HG03575 (cell line): Measurements from ENCODE around the gene PHACTR3.
"Not testable (repeated sequence)": the region's sequence is repeated elsewhere in the genome, so short reads cannot be mapped to it uniquely, and the experiment has no call there.

ENCODE experiments used
- ATAC-seq: cut with Tn5 transposase; IDR thresholded peaks from one replicate; pipeline ENCODE4 v1.9.1; 2021; ENCODE audit not compliant: unreplicated experiment, insufficient number of reproducible peaks, low FRiP score; ENCODE audit errors: extremely low read depth

The PHACTR3 gene

GRCh38 chr20:59603781-59604541, at the start of gene PHACTR3:
TSS of gene PHACTR3 (plus strand) at chr20:59604540. CDS start at chr20:59605015, 475 bp downstream.
- ATAC-seq, result no peak

GRCh38 chr20:59557733-59558529, 46.4 kb upstream of the PHACTR3 start:
- ATAC-seq, result not testable (repeated sequence)

- no peak for ATAC-seq
Measured at GRCh38 chr20:59559024-59559817, 45.1 kb upstream of the PHACTR3 start.

- no peak for ATAC-seq
Measured at GRCh38 chr20:59559863-59560262, 44.5 kb upstream of the PHACTR3 start.

- no peak for ATAC-seq
Measured at GRCh38 chr20:59560588-59561227, 43.6 kb upstream of the PHACTR3 start.

- no peak for ATAC-seq
Measured at GRCh38 chr20:59561228-59561605, 43.1 kb upstream of the PHACTR3 start.

GRCh38 chr20:59561614-59562277, 42.6 kb upstream of the PHACTR3 start:
- ATAC-seq, result no peak

- no peak for ATAC-seq
Measured at GRCh38 chr20:59564171-59564570, 40.2 kb upstream of the PHACTR3 start.

- ATAC-seq, result no peak
Measured at GRCh38 chr20:59564943-59565342, 39.4 kb upstream of the PHACTR3 start.

- no peak for ATAC-seq
Measured at GRCh38 chr20:59565768-59566461, 38.4 kb upstream of the PHACTR3 start.

- no peak for ATAC-seq
Measured at GRCh38 chr20:59566631-59567524, 37.5 kb upstream of the PHACTR3 start.

- ATAC-seq, result no peak
Measured at GRCh38 chr20:59567585-59568508, 36.5 kb upstream of the PHACTR3 start.

- ATAC-seq, result no peak
Measured at GRCh38 chr20:59568509-59569024, 35.8 kb upstream of the PHACTR3 start.

GRCh38 chr20:59569305-59569704, 35.0 kb upstream of the PHACTR3 start:
- ATAC-seq, result no peak

- ATAC-seq, result no peak
Measured at GRCh38 chr20:59571151-59571550, 33.2 kb upstream of the PHACTR3 start.
